Renal cortex interstitium (tissue), 11 donors: ENCODE data around the gene VDR. TPM values are rescaled to one million over a fixed set of nuclear protein-coding genes. Genes with fewer than 3 reads are reported as not detected.

Source experiments
- DNase-seq, 11 donors: peaks; one replicate each; pipeline ENCODE4 v3.0.0-alpha.2; 2013; ENCODE audit warnings: low read depth in 9 of 11, low spot score in 4 of 11; ENCODE audit errors: extremely low read depth in 1 of 11
- polyA plus RNA-seq, 3 donors: library from polyadenylated mRNA; unstranded; fragments of 120-200 nt; gene quantifications; one replicate each; pipeline ENCODE4 v1.2.1, GENCODE V29; 2013; ENCODE audit not compliant: insufficient read length in 3 of 3

VDR gene
- polyA plus RNA-seq, 3 donors = 3.1 to 4.8 (median 4.7) TPM

GRCh38 chr12:47881826-47882427 is 22.9 kb downstream of the VDR start:
- no peak for DNase-seq

GRCh38 chr12:47881051-47881450 is 23.7 kb downstream of the VDR start:
- DNase-seq = no peak

DNA sequence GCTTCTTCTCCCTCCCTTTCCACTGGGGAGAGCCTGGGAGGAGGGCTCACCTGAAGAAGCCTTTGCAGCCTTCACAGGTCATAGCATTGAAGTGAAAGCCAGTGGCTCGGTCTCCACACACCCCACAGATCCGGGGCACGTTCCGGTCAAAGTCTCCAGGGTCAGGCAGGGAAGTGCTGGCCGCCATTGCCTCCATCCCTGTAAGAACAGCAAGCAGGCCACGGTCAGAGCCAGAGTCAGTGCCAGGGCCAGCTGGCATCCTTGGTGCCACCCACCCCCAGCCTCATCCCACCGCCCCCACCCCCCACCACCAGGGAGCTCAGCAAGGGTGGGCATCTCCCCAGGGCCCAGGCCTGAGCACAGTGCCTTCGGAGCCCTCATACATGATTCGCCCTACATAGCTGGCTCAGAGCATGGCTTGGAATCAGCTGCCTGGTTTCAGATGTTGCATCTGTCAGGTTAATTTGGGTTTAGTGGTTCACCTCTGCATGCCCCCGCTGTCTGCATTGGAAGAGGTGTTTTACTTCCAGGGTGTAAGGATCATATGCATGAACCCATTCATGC is 25.8 kb downstream of the VDR start:
- no peak for DNase-seq

DNA sequence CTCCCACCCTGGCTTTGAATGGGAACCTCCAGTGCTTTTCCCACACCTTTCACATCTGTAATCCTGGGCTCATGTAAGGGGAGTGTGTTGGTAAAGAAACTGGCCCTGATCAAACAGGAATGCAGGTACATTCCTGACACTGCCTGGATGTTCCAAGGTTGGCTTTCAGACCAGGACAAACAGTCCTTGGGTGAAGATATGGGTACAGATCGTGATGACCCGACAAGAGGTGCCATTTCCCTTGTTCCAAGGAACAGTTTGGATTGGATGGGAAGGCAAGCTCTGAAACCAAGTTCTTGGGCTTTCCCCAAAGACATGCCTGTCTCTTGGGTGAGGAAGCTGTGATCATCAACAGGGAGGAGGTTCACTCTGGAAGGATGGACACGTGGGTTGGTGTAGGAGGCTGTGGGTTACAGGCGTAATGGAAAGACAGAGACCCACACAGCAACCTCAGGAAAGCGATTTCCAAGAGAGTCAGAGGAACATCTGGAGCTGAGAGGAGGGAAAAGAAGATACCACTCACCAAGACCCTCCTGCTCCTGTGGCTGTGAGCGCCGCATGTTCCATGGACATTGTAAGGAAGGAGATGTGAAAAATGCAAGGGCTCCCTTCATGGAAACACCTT is 26.4 kb downstream of the VDR start:
- no peak for DNase-seq

- no peak for DNase-seq
These were observed 27.7 kb downstream of the VDR start for GRCh38 chr12:47877081-47877480.

DNA sequence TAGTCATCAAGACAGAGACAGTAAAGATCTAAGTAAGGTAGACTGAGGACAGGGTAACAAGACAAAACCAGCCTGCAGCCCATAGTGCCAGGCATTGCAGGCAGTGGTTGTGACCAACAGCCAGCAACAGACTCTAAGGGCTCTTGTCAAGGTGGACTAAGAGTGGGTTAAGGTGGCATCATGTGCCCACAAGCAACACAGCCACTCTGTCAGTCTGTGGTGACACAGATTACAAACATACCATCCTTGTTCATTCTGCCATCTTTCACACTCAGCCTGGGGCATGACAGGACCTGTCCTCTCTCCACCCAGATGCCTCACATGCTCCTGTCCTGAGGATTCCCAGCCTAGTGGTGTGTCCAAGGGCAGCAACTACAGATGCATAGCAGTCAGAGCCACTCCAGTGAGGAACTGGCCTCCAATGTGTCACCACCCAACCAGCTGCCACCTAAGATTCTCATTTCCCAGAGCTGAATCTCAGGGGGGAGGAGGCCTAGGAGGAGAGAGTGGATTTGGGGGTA is 28.3 kb downstream of the VDR start:
- no peak for DNase-seq

GRCh38 chr12:47875746-47876439 is 28.9 kb downstream of the VDR start:
- DNase-seq = no peak

- DNase-seq = no peak
These were observed 30.5 kb downstream of the VDR start for GRCh38 chr12:47874316-47874715.

- DNase-seq = no peak
These were observed 34.5 kb downstream of the VDR start for GRCh38 chr12:47870175-47870781.

DNA sequence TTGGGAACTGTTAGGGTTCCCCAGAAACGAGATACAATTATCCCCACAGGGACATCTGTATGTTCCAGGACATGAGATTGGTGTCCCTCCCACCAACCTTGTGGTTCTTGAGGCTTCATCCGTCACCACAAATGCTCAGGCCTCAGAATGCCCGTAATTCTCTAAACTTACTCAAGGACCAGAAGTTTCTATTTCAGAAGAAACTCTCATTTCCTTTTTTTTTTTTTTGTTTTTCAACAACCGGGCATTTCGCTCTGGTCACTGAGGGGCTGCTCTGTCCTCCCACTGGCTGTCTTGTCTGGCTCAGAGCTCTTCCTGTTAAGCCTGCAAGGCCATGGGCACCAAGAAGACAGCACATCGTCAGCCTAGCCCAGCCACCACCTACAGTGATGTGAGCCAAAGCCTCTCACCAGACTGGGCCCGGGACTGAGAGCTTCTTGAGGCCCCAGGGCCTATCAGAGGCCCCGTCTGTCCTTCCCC is 36.2 kb downstream of the VDR start:
- no peak for DNase-seq

GRCh38 chr12:47868041-47868440 is 36.8 kb downstream of the VDR start:
- DNase-seq = no peak

DNA sequence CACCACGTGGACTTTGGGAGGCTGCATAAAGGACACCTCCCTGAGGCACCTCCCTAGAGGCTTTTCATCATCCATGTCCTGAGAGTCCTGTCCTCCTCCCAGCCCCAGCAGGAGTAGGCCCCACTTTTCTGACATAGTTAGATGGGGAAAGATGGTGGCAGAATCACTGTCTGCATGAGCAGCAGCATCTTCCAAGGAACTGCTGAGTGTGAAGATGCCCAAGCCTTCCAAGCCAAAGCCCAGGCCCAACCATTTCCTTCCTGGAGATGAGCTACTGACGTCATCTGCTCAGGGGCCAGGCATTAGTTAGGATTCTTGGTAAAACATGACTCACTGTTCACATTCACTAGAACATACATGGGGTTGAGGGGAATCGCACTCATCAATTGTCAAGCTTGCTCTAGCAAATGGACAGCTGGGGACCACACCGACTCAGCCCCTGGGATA is 37.3 kb downstream of the VDR start:
- no peak for DNase-seq

- DNase-seq = no peak
These were observed 40.1 kb downstream of the VDR start for GRCh38 chr12:47864646-47865235.

DNA sequence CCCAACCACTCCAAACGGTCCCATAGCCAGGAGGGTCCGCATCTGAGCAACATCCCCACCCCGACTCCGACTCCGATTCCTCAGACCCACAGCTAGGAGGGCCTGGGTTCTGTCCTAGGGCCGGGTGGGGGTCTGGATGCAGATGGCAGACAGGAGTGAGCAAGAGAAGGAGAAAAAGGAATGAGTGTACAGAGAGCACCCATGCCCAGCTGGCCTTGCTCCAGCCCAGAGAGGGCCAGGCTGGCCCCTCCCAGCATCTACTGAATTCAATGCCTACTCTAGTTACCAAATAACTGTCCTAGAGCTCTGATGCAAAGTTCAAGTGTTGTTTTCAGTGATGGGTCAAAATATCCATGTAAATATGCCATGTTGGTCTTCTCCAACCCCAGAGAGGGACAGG is 40.8 kb downstream of the VDR start:
- DNase-seq = no peak

DNA sequence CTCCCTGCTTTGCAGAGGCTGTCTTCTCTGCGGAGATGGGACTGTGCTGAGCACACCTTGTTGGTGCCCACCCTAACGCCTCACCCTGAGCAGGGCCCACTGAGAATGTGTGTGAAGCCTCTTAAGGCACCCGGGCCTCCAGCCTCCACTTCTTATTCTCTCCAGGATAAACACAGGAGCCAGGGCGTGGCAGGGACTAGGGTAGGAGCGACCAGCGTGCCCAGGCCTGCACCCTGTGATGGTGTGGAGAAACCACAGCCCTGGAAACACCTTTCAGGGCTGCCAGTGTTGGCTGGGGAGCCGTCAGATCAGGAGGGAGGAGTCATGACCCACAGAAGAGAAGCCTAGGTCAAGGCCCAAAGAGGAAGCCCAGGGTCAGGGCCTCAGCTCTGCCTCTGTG is 41.3 kb downstream of the VDR start:
- no peak for DNase-seq

- no peak for DNase-seq
These were observed 41.9 kb downstream of the VDR start for GRCh38 chr12:47862881-47863280.

- DNase-seq = no peak
These were observed 42.5 kb downstream of the VDR start for GRCh38 chr12:47862167-47862750.

DNA sequence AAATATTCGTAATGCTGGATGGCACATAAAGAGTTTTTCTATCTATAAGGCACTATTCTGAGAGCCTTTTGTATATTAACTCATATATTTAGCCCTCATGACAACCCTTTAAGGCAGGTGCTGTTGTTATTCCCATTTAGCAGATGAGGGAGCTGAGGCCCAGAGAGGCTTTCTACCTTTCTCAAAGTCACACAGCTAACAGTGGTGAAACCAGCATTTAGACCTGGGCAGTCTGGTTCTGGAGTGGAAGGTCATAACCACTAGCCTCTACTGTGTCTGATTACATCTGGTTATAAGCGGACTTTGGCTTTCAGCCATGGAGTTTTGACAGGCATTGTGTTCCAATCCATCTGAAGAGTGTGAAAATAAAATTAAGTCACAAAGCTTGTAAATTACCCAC is 43.9 kb downstream of the VDR start:
- DNase-seq = no peak
